SK-N-SH (cell line): ENCODE results near the gene PDZD2. TPM values are rescaled to one million over a fixed set of nuclear protein-coding genes. Genes with fewer than 3 reads are reported as not detected.
"Not testable (repeated sequence)": the region's sequence is repeated elsewhere in the genome, so short reads cannot be mapped to it uniquely, and the experiment has no call there.

Experiments
- CTCF ChIA-PET: fragments of 300-600, 350-600 bp; formaldehyde crosslinking; extraction: SDS; loops from one replicate; lab custom pipeline; 2021; lab: Yijun Ruan, JAX
- POLR2A ChIA-PET: fragments of 350-600 bp; sonication (Branson Sonifier 250); formaldehyde crosslinking; extraction: SDS; loops from one replicate; lab custom pipeline; 2020; ENCODE audit warnings: antibody characterized with exemption, inconsistent platforms; lab: Yijun Ruan, JAX
- DNase-seq: peaks from one replicate; pipeline ENCODE4 v3.0.0; 2012
- H2AFZ ChIP-seq: fragments of 200-600 bp; sonication (generic); 2 replicates; pipeline ENCODE4 v1.8.1; 2016; ENCODE audit warnings: antibody characterized with exemption, mild to moderate bottlenecking, low read depth
- H3F3A ChIP-seq: fragments of 200-600 bp; sonication (generic); replicated peaks from 2 replicates; pipeline ENCODE3; 2016; ENCODE audit warnings: antibody characterized with exemption, mild to moderate bottlenecking; ENCODE audit not compliant: insufficient read depth
- H3K27ac ChIP-seq, 2 experiments: fragments of 200-500 bp in 1 of 2; fragments of 200-600 bp in 1 of 2; sonication (Bioruptor generic) in 1 of 2; sonication (generic), shearing (Covaris generic) in 1 of 2; 2 replicates each; pipeline versions ENCODE4 v1.5.1 to v1.6.1; 2014 to 2016; ENCODE audit warnings: low read depth in 2 of 2, inconsistent platforms in 1 of 2, low read length in 1 of 2, mild to moderate bottlenecking in 1 of 2, mixed read lengths in 1 of 2
- H3K27me3 ChIP-seq: fragments of 200-600 bp; sonication (generic), shearing (Covaris generic); 2 replicates; pipeline ENCODE4 v1.6.1; 2016; ENCODE audit warnings: mixed run types; ENCODE audit not compliant: insufficient read depth
- H3K36me3 ChIP-seq, 2 experiments: fragments of 200-500 bp in 1 of 2; fragments of 200-600 bp in 1 of 2; sonication (Bioruptor generic) in 1 of 2; sonication (generic) in 1 of 2; replicated peaks in 1 of 2; 2 replicates each; pipeline versions ENCODE3 to v1.5.1; 2014 to 2016; ENCODE audit warnings: low read length in 1 of 2, mild to moderate bottlenecking in 1 of 2; ENCODE audit not compliant: insufficient read depth in 2 of 2, control insufficient read depth in 1 of 2
- H3K4me1 ChIP-seq, 2 experiments: fragments of 200-500 bp in 1 of 2; fragments of 200-600 bp in 1 of 2; sonication (Bioruptor generic) in 1 of 2; sonication (generic), shearing (Covaris generic) in 1 of 2; 2 replicates each; pipeline versions ENCODE4 v1.5.1 to v1.6.1; 2014 to 2016; ENCODE audit warnings: low read depth in 1 of 2, low read length in 1 of 2, mixed run types in 1 of 2; ENCODE audit not compliant: insufficient read depth in 2 of 2, control insufficient read depth in 1 of 2
- H3K4me2 ChIP-seq: fragments of 200-600 bp; sonication (generic), shearing (Covaris generic); 2 replicates; pipeline ENCODE4 v1.6.1; 2017; ENCODE audit warnings: mixed run types
- H3K4me3 ChIP-seq, 2 experiments: fragments of 200-500 bp in 1 of 2; fragments of 200-600 bp in 1 of 2; sonication (Bioruptor generic) in 1 of 2; sonication (generic), shearing (Covaris generic) in 1 of 2; 2 replicates each; pipeline versions ENCODE4 v1.5.1 to v1.8.1; 2014 to 2016; ENCODE audit warnings: low read depth in 2 of 2, inconsistent platforms in 1 of 2, low read length in 1 of 2, mild to moderate bottlenecking in 1 of 2, mixed read lengths in 1 of 2, moderate library complexity in 1 of 2
- H3K79me2 ChIP-seq: fragments of 200-600 bp; sonication (generic); 2 replicates; pipeline ENCODE4 v1.8.1; 2017; ENCODE audit warnings: mild to moderate bottlenecking; ENCODE audit not compliant: insufficient read depth
- H3K9ac ChIP-seq: fragments of 200-600 bp; sonication (generic); 2 replicates; pipeline ENCODE4 v1.6.1; 2017; ENCODE audit warnings: mixed run types
- H3K9me2 ChIP-seq: fragments of 200-600 bp; sonication (generic); 2 replicates; pipeline ENCODE4 v1.6.1; 2017; ENCODE audit warnings: mixed run types
- H3K9me3 ChIP-seq: fragments of 200-600 bp; sonication (generic); 2 replicates; pipeline ENCODE4 v1.6.1; 2017; ENCODE audit warnings: mixed run types, mild to moderate bottlenecking, moderate library complexity
- H4K20me1 ChIP-seq: fragments of 200-600 bp; sonication (generic); 2 replicates; pipeline ENCODE4 v1.6.1; 2017; ENCODE audit warnings: mild to moderate bottlenecking, mixed run types; ENCODE audit not compliant: insufficient read depth
- CHD2 ChIP-seq: fragments of 150-350 bp; IDR thresholded peaks from 2 replicates; pipeline ENCODE4 v1.6.1; 2018; ENCODE audit warnings: low read length; ENCODE audit not compliant: partially characterized antibody
- EP300 ChIP-seq, 2 experiments: IDR thresholded peaks; 2 replicates each; pipeline versions ENCODE4 v1.4.0 to v1.6.1; 2012; ENCODE audit warnings: borderline replicate concordance in 1 of 2, low read depth in 1 of 2, low read length in 1 of 2
- FOXJ3 ChIP-seq: sonication (generic); formaldehyde crosslinking; IDR thresholded peaks from 2 replicates; pipeline ENCODE4 v1.5.1; 2020; ENCODE audit warnings: mild to moderate bottlenecking, missing genetic modification reagents
- IRF3 ChIP-seq: fragments of 150-350 bp; IDR thresholded peaks from 2 replicates; pipeline ENCODE4 v1.6.1; 2016; ENCODE audit warnings: mild to moderate bottlenecking, low read depth, low read length
- JUND ChIP-seq: IDR thresholded peaks from 2 replicates; pipeline ENCODE4 v1.4.0; 2012
- NFIC ChIP-seq: IDR thresholded peaks from 2 replicates; pipeline ENCODE4 v1.4.0; 2012; ENCODE audit warnings: borderline replicate concordance
- NRF1 ChIP-seq: IDR thresholded peaks from 2 replicates; pipeline ENCODE4 v1.6.1; 2012; ENCODE audit warnings: low read depth, mild to moderate bottlenecking, low read length
- RFX5 ChIP-seq: IDR thresholded peaks from 2 replicates; pipeline ENCODE4 v1.6.1; 2012; ENCODE audit warnings: mild to moderate bottlenecking, improper control_type of control experiment, low read length
- RXRA ChIP-seq: IDR thresholded peaks from 2 replicates; pipeline ENCODE4 v1.4.0; 2012; ENCODE audit warnings: low read depth, mild to moderate bottlenecking, borderline replicate concordance
- SIN3A ChIP-seq: IDR thresholded peaks from 2 replicates; pipeline ENCODE4 v1.6.1; 2012; ENCODE audit warnings: low read depth, mild to moderate bottlenecking, low read length, moderate library complexity, borderline replicate concordance
- TAF1 ChIP-seq: IDR thresholded peaks from 2 replicates; pipeline ENCODE4 v1.6.1; 2012; ENCODE audit warnings: low read depth, mild to moderate bottlenecking, low read length, moderate library complexity, borderline replicate concordance
- USF1 ChIP-seq: IDR thresholded peaks from 2 replicates; pipeline ENCODE4 v1.4.0; 2012; ENCODE audit warnings: low read depth, borderline replicate concordance
- WGBS: methylation state at CpG from one replicate; pipeline ENCODE4 v1.1.6; 2017; ENCODE audit warnings: low lambda C conversion rate; 5-methylcytosine and 5-hydroxymethylcytosine counted together
- polyA plus RNA-seq, 3 experiments: library from polyadenylated mRNA; depleted of rRNA; stranded (reverse); fragments of >200 nt; gene quantifications; 2 replicates each; pipeline ENCODE4 v1.2.3, GENCODE V29; 2012

Gene PDZD2
- polyA plus RNA-seq, 1 of the 3 experiments (the other 2 are of a cell fraction): 0.13 TPM

- WGBS: 67% methylated on average over 6 of the region's 6 CpGs
- POLR2A ChIA-PET: interaction anchor here (0.6 kb wide), 1 partner anchor 107 kb away, joined by 3 read pairs; no protein-coding TSS in a partner anchor
Measured at GRCh38 chr5:32078855-32079254, 439.9 kb downstream of the PDZD2 start.

GRCh38 chr5:32080565-32080964 lies 441.6 kb downstream of the PDZD2 start:
- POLR2A ChIA-PET, H2AFZ ChIP-seq, H3K27me3 ChIP-seq, H3K9me2 ChIP-seq, H3K4me2 ChIP-seq, H3F3A ChIP-seq, H3K9ac ChIP-seq, H3K27ac ChIP-seq, H3K36me3 ChIP-seq, H4K20me1 ChIP-seq, H3K79me2 ChIP-seq, DNase-seq, H3K4me1 ChIP-seq, H3K9me3 ChIP-seq, H3K4me3 ChIP-seq: not testable (repeated sequence)
- CTCF ChIA-PET: interaction anchor here (0.6 to 2.0 kb wide), 6 partner anchors 12 to 536 kb away, joined by 3 to 7 read pairs (median 3); no protein-coding TSS in a partner anchor
- 92% methylated on average over 1 of the region's 1 CpG for WGBS

More at GRCh38 chr5:32078855-32079254, 439.9 kb downstream of the PDZD2 start:
- H3K9ac ChIP-seq, H3K36me3 ChIP-seq, H3F3A ChIP-seq, H2AFZ ChIP-seq, H3K79me2 ChIP-seq, H3K9me2 ChIP-seq, H3K27ac ChIP-seq, H3K4me3 ChIP-seq, H3K4me2 ChIP-seq, DNase-seq, H3K4me1 ChIP-seq, H3K27me3 ChIP-seq, H4K20me1 ChIP-seq, H3K9me3 ChIP-seq: not testable (repeated sequence)
- CTCF ChIA-PET: interaction anchor here (2.9 to 4.1 kb wide), 2 partner anchors 17 to 253 kb away, joined by 29 to 195 read pairs; no protein-coding TSS in a partner anchor

GRCh38 chr5:32082701-32083100 lies 443.8 kb downstream of the PDZD2 start:
- CTCF ChIA-PET: interaction anchor here (1.2 kb wide), 2 partner anchors 258 to 273 kb away, joined by 3 to 7 read pairs; no protein-coding TSS in a partner anchor
- H3F3A ChIP-seq: no peaks in the 10 kb centered on the region
- POLR2A ChIA-PET: no interaction called here

More at GRCh38 chr5:32082701-32083100, 443.8 kb downstream of the PDZD2 start:
- Histone ChIP-seq H3K79me2 (no peaks in the 10 kb centered on the region), H3K9me2 (no peaks in the 10 kb centered on the region), H3K9ac (no peak overlapping the region), H2AFZ (no peak overlapping the region), H3K4me1 (no peaks in the 10 kb centered on the region), H3K36me3 (no peaks in the 10 kb centered on the region), H3K4me2 (no peak overlapping the region), H3K4me3 (no peak overlapping the region), H4K20me1 (no peaks in the 10 kb centered on the region), H3K27me3 (no peaks in the 10 kb centered on the region)
- no peak for DNase-seq
- TF ChIP-seq RXRA (no peak), USF1 (no peak), CHD2 (no peak), RFX5 (no peak), IRF3 (no peak), TAF1 (no peak), EP300 (IDR thresholded peaks at IDR 0.05; ENCODE audit: borderline replicate concordance in 1 of 2, low read depth in 1 of 2, low read length in 1 of 2) (no peak), NFIC (no peak), FOXJ3 (CRISPR knock-in tag) (no peak), JUND (no peak), SIN3A (no peak), NRF1 (no peak)
- TF ChIP-seq, all 33 proteins: peak for 0
- 65% methylated on average over 4 of the region's 4 CpGs for WGBS
- no peak overlapping the region for H3K27ac ChIP-seq
- H3K9me3 ChIP-seq: no peaks in the 10 kb centered on the region
